Stimulated activated CD4-positive, alpha-beta T cell treated with anti-CD3 and anti-CD28 coated beads, Interleukin-1b, Interleukin-23, amount 100 ng/mL, for 4 hours (primary cell): ENCODE measurements around the gene ZNF521.

Source experiments
- DNase-seq, 2 donors: peaks; one replicate each; pipeline ENCODE4 v3.0.0-alpha.2; 2020; ENCODE audit warnings: low read depth in 2 of 2

ZNF521 gene

GRCh38 chr18:25125680-25126079 is 226.3 kb downstream of the ZNF521 start:
- no peak for DNase-seq

GRCh38 chr18:25123438-25124232 is 228.3 kb downstream of the ZNF521 start:
- DNase-seq, result no peak

DNA sequence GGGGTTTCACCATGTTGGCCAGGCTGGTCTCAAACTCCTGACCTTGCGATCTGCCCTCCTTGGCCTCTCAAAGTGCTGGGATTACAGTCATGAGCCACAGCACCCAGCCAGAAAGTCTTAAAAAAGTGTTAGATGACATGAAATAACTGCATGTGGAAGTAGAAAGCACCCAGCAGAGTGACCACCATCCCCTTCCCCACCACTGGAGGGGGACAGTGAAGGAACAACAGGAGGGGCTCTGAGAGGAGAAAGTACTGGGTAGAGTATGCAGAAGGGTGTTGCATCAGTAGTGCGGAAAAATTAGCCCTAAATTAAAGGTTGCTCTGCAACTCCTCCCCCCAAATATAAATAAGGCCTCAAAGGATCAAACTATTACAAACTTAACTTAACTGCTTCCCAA is 230.5 kb downstream of the ZNF521 start:
- no peak for DNase-seq

- no peak for DNase-seq
Observed at GRCh38 chr18:25113566-25113965, 238.4 kb downstream of the ZNF521 start.

GRCh38 chr18:25112821-25113434 is 239.0 kb downstream of the ZNF521 start:
- DNase-seq, result no peak

- no peak for DNase-seq
Observed at GRCh38 chr18:25111377-25112288, 240.3 kb downstream of the ZNF521 start.

- no peak for DNase-seq
Observed at GRCh38 chr18:25109484-25109883, 242.5 kb downstream of the ZNF521 start.

GRCh38 chr18:25103468-25104155 is 248.4 kb downstream of the ZNF521 start:
- no peak for DNase-seq

DNA sequence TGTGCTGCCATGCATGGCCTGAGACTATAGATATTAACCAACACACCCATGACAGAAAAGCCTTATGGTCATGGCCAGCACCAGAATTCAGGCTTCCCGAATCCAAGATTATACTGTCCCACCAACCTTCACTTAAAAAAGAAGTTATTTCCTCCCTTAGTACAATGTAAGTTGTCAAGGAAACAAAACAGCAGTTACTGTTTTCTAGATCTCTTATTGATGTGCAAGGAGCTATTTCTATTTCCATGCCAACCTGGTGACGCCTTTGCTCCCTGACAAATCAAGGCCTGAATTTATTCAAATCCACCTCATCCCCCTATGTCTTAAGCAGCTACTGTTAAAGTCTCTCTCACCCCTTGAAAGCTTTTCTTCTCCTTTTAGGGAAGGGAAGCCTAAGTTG is 249.3 kb downstream of the ZNF521 start:
- no peak for DNase-seq

GRCh38 chr18:25100418-25100817 is 251.5 kb downstream of the ZNF521 start:
- DNase-seq, result no peak

DNA sequence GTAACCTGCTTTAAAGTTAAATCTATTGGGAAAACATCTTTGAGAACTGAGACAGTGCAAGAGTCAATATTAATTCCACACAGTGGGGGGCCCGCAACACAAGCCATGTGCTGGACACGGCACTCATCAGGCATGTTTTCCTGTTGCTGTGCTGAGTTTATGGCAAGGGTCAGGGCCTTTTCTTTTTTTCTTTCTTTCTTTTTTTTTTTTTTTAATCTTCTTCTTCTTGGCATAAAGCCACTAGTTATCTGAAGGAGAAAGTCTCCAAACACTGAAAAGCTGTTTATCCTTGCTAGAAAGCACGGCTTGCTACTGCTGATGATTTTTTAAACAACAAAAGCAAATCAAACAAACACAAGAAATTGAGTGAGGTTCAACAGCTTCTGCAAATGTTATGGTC is 252.1 kb downstream of the ZNF521 start:
- no peak for DNase-seq

DNA sequence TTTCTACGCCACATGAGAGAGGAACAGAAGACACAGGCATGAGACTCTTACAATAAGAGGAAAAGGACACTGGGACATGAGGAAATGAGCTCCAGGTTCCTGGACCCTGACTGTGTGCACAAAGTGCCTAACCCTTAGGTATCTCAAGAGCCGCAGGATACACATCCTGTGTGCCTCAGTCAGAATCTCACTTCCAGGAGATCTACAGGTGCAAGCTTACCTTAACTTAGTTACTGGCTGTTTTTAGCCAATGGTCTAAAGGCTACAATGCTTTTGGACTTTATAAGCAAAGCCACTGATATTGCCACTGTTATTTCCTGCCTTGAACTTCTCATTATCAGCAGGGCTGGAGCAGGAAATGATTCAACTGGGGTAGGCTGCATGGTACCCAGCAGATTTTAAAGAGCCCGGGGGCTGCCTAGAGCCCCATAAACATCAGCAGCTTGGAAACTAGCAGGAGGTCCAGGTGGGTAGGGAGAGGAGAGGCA is 254.4 kb downstream of the ZNF521 start:
- no peak for DNase-seq

DNA sequence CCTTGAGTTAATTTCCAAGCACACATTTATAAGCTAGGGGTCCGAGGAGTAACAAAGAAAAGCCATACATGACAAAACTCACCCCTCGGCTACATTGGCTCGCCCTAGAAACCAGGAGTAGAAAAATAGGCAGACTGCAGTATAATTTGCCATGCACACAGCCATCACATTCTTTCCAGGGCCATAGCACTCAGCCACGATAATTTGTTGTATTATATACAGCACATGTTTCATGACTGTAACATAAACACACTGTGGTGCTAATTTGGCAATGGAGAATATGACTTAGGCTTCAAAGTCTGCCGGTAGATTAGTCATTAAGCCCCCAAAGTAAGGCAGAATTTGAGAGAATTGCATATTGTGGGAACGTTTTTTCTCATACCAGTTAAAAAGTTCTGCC is 254.9 kb downstream of the ZNF521 start:
- no peak for DNase-seq

- DNase-seq, result no peak
Observed at GRCh38 chr18:25093141-25093540, 258.8 kb downstream of the ZNF521 start.

GRCh38 chr18:25089470-25089869 is 262.5 kb downstream of the ZNF521 start:
- no peak for DNase-seq

GRCh38 chr18:25086876-25087275 is 265.1 kb downstream of the ZNF521 start:
- DNase-seq, result no peak

DNA sequence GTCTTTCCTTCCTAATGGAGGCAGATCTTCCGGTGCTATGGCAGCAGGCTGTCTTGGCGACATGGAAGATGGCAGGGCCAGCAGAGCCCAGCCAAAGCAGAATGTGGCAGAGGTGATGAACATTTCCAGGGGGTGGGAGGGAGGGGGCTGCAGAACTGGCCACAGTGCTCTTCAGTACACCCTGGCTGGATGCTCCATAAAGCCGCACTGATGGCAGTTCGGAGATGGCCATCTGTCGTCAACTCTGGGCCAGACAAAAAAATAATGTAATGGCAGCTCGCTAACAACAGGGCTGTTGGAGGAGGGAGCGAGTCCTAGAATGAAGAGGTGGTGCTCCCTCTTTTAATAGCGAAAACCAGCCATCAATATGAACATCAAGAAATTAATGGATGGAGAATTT is 271.0 kb downstream of the ZNF521 start:
- no peak for DNase-seq

GRCh38 chr18:25080211-25080610 is 271.8 kb downstream of the ZNF521 start:
- DNase-seq, result no peak

DNA sequence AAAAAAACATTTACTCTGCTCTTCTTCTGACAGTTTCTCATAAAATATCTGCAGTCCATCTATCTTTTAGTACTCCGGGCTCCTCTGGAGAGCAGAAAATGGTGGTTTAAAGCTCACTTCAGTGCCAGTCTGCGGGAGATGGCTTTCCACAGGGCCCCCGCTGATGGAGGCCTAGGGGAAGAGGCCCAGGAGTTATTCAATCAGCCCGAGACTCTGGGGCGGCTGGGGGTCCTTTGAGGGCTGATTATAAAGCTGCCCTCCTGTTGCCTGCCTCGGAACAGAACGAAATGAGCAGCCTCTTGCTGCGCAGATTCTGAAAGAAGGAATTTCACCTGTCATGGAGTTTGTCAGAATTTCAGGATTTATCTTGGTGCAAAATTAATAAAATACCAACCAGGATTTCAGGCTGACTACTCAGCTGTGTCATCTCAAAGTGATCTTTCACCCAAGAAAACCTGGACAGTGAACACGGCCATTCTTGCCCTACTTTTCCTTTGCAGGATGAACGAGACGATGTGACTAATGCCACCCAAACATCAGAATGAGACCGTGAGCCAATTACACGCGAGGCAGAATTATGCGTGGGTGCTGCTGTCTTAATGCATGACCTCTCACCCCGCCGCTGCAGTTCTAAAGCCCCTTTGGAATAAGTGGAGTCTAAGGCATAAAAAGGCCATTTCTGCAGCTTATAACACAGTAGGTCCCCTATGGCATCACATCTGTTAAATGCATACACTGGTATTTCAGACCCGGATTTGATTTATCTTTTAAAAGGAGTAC is 273.8 kb downstream of the ZNF521 start:
- no peak for DNase-seq

DNA sequence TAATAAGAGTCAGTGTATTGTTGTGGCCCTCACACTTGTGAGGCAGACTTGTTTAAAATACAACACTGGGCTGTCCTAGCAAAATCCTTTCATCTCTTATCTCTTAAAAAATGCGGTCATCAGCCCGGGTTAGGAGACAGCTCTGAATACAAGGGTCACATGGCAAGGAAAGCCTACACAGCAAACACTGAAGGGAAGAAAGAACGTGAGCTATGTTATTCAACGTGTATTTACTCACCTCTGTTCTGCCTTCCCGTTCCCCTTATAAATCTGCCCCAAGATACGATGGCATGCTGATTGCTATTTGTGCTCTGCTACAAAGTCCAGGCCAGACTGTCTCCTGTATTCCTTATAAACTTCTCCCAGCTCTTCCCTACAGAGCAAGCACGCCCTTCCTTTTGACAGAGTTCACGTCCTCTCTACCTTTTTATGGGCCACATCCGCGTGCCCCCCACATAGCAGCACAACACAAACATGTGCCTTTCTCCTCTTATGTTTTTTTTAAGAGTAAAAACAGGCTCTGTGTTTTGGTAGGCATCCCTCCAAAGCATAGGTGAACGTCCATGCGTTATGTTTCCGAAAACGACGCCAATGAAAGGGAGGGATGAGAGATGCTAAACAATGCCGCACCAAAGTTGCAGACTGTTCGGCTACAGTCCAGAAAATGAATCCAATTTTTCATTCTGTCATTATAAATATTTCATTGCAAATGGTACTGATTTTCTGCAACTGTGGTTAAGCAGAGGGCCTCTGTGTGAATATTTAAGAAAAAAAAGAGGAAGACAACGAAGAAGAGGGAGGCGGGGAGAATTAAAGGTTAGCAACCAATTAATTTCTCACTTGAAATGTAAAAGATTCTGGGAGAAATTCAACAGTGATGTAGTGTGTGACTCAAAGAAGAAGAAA is 274.7 kb downstream of the ZNF521 start:
- no peak for DNase-seq
